Measurements from ENCODE around the gene PIP5K1A.

DNA sequence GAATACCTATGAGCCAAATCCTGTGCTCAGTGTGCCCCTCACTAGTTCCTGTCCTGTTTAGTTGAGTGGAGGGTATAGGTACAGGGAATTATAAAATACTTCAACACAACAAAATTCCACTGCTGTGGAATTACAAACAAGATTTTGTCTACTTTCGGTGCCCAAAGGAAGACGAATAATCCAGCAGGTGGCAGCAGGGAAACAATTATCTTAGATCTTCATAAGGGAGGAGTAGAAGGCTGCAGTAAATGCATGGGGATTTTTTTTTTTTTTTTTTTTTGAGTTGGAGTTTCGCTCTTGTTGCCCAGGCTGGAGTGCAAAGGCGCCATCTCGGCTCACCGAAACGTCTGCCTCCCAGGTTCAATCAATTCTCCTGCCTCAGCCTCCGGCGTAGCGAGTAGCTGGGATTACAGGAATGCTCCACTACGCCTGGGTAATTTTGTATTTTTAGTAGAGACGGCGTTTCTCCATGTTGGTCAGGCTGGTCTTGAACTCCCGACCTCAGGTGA lies 2.0 kb upstream of the PIP5K1A start:
- TF ChIP-seq EZH2 (IDR thresholded peaks at IDR 0.05; ENCODE audit: insufficient read depth, poor library complexity, severe bottlenecking), result no peak
- no peak for TF ChIP-seq EZH2phosphoT487 (IDR thresholded peaks at IDR 0.05; ENCODE audit: insufficient read depth, low read depth)
